Stimulated activated CD4-positive, alpha-beta T cell treated with anti-CD3 and anti-CD28 coated beads, Interleukin-4, amount 100 ng/mL, for 1 hour (primary cell): Measurements from ENCODE around the gene FCSK.

Experiments used
- DNase-seq: peaks from one replicate; pipeline ENCODE4 v3.0.0-alpha.2; 2020

The FCSK gene

DNA sequence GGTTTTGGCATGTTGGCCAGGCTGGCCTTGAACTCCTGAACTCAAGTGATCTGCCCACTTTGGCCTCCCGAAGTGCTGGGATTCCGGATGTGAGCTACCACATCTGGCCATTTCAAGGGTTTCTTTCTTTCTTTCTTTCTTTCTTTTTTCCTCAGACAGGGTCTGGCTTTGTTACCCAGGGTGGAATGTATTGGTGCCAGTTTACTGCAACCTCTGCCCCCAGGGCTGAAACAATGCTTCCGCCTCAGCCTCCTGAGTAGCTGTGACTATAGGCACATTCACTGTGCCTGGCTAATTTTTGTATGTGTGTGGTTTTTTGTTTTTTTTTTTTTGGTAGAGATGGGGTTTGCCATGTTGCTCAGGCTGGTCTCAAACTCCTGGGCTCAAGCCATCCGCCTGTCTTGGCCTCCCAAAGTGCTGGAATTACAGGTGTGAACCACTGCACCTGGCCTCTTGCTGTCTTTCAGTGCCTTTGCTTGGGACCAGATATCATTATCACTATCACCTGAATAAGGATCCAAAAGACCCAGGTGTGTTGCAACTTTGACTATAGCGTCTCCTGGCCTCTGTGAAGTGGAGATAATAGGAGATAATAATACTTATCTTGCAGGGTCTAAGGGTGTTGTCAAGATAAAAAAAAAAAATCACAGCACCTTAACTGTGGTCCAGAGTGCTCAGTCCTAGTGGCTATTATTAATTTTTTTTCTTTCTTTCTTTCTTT lies 3.2 kb downstream of the FCSK start:
- no peak for DNase-seq

DNA sequence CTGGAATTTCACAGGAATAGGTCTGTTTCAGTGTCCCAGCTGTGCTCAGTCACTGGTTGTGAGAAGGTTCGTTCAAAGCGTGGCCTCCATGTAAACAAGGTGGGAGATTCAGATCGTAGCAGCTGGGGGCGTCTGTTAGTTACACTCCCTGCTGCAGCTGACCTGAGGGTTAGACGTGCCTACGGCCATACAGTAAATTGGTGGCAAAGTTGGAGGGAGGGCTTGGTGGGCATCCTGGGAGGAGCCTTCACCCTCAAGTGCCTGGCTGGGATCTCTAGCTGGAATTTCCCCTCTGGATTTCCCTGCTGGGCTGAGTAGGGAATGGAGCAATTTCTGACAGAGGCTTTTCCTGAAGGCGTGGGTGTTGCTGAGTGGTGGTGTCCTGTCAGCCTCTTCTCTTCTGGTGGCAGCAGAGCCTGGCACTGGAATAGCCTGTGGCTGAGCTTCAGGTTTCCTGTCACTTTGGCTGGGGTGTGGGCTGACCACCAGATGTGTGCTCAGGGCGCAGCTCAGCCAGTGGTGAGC lies 6.4 kb downstream of the FCSK start:
- DNase-seq: no peak

- DNase-seq: no peak
Observed at GRCh38 chr16:70463235-70463634, 8.8 kb downstream of the FCSK start.

DNA sequence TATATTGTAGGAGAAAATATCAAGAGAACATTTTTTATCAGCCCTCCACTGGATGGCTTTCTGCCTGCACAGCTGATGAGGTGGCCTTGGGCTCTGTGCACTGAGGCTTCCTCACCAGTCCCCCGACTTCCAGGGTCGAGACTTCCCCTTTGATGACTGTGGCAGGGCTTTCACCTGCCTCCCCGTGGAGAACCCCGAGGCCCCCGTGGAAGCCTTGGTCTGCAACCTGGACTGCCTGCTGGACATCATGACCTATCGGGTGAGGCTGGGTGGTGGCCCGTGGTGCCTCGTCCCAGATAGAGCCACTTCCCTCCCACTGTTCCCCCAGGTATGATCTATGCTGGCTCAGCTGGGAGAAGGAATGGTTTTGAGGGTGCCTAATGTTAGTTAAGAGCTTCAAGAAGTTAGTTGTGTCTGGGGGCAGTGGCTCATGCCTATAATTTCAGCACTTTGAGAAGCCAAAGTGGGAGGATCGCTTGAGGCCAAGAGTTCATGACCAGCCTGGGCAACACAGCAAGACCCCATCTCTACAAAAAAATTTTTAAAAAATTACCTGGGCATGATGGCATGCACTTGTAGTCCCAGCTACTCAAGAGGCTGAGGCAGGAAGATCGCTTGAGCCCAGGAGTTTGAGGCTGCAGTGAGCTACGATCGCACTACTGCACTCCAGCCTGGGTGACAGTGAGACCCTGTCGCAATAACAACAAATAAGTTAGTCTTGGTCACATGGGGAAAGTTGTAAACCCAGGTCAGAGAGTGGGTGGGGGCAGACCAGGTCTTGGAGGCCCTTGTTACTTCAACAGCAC lies 11.8 kb downstream of the FCSK start:
- no peak for DNase-seq

DNA sequence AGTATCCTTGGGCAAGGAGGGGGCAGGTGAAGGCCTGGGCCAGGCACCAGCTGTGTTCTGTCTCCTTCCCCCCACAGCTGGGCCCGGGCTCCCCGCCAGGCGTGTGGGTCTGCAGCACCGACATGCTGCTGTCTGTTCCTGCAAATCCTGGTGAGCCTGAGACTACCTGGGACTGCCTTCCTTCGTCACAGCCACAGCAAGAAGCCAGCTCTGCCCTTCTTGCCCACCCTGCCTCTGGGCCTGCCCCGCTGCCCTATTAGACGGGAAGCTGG lies 12.3 kb downstream of the FCSK start:
- no peak for DNase-seq

GRCh38 chr16:70467113-70467512 lies 12.7 kb downstream of the FCSK start:
- DNase-seq: no peak

DNA sequence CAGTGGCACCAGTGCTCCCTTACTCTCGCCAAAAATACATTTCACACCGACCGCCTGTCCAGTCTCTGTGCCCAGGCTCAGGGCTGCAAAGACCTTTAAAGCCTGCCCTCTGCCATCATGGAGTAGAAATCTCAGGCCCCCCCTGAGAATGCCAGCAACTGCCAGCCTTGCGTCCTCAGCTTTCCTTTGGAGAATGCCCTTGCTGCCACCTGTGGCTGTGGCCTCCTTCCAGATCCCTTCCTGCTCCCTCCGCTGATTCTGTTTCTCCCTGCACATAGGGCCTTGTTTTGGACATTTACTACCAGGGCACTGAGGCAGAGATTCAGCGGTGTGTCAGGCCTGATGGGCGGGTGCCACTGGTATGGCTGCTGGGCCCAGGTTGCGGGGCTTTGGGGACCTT lies 13.2 kb downstream of the FCSK start:
- no peak for DNase-seq

DNA sequence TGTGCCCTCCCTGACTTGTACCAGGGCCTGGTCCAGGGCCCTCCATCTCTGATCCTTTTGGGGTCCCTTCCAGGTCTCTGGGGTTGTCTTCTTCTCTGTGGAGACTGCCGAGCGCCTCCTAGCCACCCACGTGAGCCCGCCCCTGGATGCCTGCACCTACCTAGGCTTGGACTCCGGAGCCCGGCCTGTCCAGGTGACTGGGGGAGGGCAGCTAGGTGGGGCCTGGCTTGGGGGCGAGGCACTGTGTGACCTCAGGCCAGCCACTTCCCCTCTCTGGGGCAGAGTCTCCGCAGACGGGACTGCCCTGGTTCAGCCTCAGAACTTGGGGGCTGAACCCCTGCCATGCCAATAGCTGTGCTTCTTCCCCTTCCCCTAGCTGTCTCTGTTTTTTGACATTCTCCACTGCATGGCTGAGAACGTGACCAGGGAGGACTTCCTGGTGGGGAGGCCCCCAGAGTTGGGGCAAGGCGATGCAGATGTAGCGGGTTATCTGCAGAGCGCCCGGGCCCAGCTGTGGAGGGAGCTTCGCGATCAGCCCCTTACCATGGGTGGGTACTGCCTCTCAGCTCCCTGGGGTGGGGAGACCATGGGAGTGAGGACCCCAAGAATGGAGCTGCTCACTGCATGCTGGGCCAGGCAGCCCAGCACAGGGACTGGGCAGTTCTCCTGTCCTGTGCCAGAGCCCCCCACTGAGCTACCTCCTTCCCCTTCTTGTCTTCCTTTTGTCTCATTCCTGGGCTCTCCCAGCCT lies 14.6 kb downstream of the FCSK start:
- no peak for DNase-seq

GRCh38 chr16:70470141-70470926 lies 15.9 kb downstream of the FCSK start:
- DNase-seq: no peak

GRCh38 chr16:70470927-70471341 lies 16.5 kb downstream of the FCSK start:
- no peak for DNase-seq

DNA sequence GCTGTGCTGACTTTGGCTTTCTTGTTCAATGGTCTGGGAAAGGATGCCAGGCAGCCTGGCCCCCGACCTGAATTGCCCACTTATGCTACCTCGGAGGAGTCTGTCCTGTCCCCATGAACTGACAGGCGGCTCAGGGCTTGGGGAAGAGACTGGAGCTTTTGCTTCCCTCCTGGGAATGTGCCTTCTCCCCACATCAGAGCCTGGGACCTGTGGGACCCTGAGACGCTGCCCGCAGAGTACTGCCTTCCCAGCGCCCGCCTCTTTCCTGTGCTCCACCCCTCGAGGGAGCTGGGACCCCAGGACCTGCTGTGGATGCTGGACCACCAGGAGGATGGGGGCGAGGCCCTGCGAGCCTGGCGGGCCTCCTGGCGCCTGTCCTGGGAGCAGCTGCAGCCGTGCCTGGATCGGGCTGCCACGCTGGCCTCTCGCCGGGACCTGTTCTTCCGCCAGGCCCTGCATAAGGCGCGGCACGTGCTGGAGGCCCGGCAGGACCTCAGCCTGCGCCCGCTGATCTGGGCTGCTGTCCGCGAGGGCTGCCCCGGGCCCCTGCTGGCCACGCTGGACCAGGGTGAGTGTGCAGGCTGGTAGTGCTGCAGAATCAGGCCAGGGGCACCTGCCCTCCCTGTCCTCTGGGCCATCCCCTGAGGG lies 18.5 kb downstream of the FCSK start:
- DNase-seq: no peak

- no peak for DNase-seq
Observed at GRCh38 chr16:70473446-70474319, 19.3 kb downstream of the FCSK start.

GRCh38 chr16:70474320-70475053 lies 20.1 kb downstream of the FCSK start:
- no peak for DNase-seq

DNA sequence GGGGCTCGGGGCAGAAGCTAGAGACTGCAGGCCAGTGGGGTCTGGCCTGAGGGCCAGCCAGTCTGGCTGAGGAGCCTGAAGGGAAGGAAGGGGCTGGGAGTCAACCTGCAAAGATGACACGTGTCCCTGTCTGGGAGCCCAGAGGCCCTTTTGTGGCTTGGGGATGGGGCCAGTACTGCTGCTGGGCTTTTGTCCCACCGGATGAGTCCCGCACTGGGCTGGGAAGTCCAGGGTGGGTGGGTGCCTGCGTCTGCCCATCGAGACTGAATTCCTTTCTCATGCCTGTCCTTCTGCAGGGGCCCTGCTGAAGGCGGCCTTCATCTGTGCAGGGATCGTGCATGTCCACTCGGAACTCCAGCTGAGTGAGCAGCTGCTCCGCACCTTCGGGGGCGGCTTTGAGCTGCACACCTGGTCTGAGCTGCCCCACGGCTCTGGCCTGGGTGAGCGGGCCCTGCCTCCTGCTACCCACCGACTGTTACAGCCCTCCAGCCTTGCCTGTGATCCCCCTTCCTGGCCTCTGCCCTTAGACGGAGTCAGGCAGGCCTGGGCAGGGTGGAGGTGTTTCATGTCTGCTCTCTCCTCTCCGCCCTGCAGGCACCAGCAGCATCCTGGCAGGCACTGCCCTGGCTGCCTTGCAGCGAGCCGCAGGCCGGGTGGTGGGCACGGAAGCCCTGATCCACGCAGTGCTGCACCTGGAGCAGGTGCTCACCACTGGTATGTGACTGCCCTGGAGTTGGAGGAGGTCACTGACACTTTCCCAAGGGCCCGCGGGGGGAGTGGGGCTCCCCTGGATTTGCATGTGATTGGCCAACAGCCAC lies 20.9 kb downstream of the FCSK start:
- no peak for DNase-seq

GRCh38 chr16:70476272-70477020 lies 22.1 kb downstream of the FCSK start:
- peak; percentile 15 for DNase-seq

GRCh38 chr16:70478169-70478568 lies 23.8 kb downstream of the FCSK start:
- no peak for DNase-seq

DNA sequence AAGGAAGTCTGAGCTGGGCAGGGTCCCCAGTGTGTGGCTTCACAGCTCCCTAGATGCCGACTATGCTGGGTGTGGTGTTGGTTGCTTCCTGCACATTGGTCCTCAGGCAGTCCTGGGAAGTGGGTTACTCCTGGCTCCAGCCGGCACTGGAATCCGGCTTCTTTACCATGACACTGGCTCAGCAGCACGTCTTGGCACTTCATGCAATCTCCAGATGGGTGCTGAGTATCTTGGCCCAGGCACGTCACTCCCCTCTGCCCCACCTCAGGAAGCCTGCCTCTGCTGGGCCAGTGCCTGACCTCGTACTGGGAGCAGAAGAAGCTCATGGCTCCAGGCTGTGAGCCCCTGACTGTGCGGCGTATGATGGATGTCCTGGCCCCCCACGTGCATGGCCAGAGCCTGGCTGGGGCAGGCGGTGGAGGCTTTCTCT lies 24.5 kb downstream of the FCSK start:
- no peak for DNase-seq

- DNase-seq: no peak
Observed at GRCh38 chr16:70480127-70481105, 26.0 kb downstream of the FCSK start.
